Measurements from ENCODE around the gene PKHD1.

DNA sequence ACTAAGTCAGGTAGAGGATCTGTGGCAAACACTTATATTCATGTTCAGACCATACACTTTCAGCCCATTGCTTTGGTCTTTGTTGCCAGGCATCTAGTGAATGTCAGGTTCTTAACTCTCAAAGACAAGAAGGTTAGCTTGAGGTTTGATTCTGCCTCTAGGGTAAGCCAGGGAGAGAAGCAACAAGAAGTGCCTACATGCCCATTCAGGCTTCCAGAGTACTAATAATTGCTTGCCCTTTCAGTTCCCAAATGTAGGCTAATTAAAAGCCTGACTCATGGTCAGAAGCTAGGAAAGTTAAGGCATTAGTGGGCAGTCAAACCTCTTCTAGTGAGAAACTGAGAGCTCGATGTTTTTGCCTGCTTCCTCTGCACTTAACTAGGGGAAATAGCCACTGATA is 492.4 kb downstream of the PKHD1 start:
- TF ChIP-seq FOXM1 (IDR thresholded peaks at IDR 0.05; ENCODE audit: borderline replicate concordance) (no peak), FOXA1 (IDR thresholded peaks at IDR 0.05) (no peak)
- TF ChIP-seq, protein P1, sequence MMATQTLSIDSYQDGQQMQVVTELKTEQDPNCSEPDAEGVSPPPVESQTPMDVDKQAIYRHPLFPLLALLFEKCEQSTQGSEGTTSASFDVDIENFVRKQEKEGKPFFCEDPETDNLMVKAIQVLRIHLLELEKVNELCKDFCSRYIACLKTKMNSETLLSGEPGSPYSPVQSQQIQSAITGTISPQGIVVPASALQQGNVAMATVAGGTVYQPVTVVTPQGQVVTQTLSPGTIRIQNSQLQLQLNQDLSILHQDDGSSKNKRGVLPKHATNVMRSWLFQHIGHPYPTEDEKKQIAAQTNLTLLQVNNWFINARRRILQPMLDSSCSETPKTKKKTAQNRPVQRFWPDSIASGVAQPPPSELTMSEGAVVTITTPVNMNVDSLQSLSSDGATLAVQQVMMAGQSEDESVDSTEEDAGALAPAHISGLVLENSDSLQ (IDR thresholded peaks at IDR 0.05), result no peak
